NB4 (cell line): ENCODE results near the gene CCDC177.

Experiments
- CTCF ChIP-seq: IDR thresholded peaks from one replicate; pipeline ENCODE4 v1.5.1; 2012; ENCODE audit warnings: low read depth, low read length
- MYC ChIP-seq: IDR thresholded peaks from 2 replicates; pipeline ENCODE4 v1.6.1; 2011; ENCODE audit warnings: low read depth, low read length
- TF ChIP-seq, protein P1 (sequence below): IDR thresholded peaks from 2 replicates; pipeline ENCODE4 v1.6.1; 2011; ENCODE audit warnings: low read depth, low read length

- TF ChIP-seq CTCF (no peak), MYC (no peak)
- TF ChIP-seq, protein P1, sequence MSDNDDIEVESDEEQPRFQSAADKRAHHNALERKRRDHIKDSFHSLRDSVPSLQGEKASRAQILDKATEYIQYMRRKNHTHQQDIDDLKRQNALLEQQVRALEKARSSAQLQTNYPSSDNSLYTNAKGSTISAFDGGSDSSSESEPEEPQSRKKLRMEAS: no peak; the same call in 1 of the 2 replicates
Observed at GRCh38 chr14:69543341-69544115, 31.1 kb downstream of the CCDC177 start.
